ENCODE data around the gene PRKAG2.

PRKAG2 gene

DNA sequence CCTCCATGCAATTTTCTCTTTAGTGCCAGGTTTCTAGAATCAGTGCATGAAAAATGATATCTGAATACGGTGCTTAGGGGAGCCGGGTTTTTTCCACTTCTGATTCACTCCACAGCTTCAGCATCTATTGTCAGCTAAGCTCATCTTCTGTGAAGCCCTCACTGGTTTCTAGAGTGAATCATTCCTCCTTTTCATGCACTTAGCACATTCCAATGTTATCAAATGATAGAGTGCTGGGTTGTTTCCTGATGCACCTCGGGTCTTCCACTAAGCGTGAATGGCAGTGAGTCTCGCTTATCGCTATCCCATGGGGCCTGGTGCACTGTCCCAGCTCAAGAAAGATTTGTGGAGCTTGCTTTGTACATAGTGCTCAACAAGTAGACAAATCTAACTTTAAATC lies 186.3 kb downstream of the PRKAG2 start:
- Histone ChIP-seq H2AFZ (ENCODE audit: low read depth, low read length) (no peak overlapping the region), H3K36me3 (ENCODE audit: insufficient read depth, low read length) (no peaks in the 10 kb centered on the region), H3K9me3 (ENCODE audit: low read length) (no peaks in the 10 kb centered on the region), H3K4me1 (ENCODE audit: insufficient read depth, low read length) (peaks cover 11% of the 10 kb centered on the region), H3K4me3 (ENCODE audit: low read length) (no peak overlapping the region), H3K27me3 (ENCODE audit: insufficient read depth, low read length) (no peaks in the 10 kb centered on the region)

GRCh38 chr7:151689196-151689971 lies 187.5 kb downstream of the PRKAG2 start:
- Histone ChIP-seq H3K27me3 (ENCODE audit: insufficient read depth, low read length) (no peaks in the 10 kb centered on the region), H3K4me3 (ENCODE audit: low read length) (no peak overlapping the region), H3K9me3 (ENCODE audit: low read length) (no peaks in the 10 kb centered on the region), H3K36me3 (ENCODE audit: insufficient read depth, low read length) (no peaks in the 10 kb centered on the region), H3K4me1 (ENCODE audit: insufficient read depth, low read length) (peaks cover 11% of the 10 kb centered on the region), H2AFZ (ENCODE audit: low read depth, low read length) (no peak overlapping the region)

GRCh38 chr7:151688236-151688780 lies 188.6 kb downstream of the PRKAG2 start:
- no peak overlapping the region for H3K4me3 ChIP-seq (ENCODE audit: low read length)
- H3K36me3 ChIP-seq (ENCODE audit: insufficient read depth, low read length), result no peaks in the 10 kb centered on the region
- H3K4me1 ChIP-seq (ENCODE audit: insufficient read depth, low read length), result peaks cover 11% of the 10 kb centered on the region
- no peaks in the 10 kb centered on the region for H3K9me3 ChIP-seq (ENCODE audit: low read length)
- H2AFZ ChIP-seq (ENCODE audit: low read depth, low read length), result no peak overlapping the region
- no peaks in the 10 kb centered on the region for H3K27me3 ChIP-seq (ENCODE audit: insufficient read depth, low read length)

DNA sequence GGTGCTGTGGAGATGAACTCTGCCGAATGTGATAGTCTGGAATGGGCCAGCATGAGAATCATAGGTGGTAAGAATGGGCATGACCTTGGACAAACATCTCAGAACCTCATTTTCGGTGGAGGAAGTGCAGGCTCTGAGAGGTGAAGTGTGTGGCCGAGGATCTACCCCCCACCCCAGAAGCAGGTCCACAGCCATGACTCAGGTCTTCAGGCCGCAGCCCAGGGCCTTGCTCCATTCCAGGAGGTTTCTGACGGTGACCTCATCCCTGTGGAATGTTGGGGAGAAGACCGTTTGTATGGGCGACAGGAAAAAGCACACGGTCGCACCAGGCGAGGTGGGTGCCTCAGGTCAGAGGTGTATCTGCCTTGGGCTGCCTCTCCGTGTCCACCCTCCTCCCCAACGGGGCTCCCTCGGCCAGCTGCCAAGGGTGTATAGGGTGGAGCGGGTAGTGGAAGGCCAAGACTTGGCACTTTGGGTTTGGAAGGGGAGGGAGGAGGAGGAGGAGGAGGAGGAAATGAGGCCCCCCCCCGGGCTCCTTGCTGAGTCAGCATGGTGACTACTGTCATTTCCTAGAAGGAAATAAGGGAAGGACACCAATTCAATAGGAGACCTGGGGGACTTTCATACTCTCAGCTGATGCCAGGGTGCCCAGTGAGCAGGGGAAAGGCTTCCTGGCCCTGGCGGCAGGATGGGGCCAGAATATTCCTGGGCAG lies 189.2 kb downstream of the PRKAG2 start:
- Histone ChIP-seq H3K9me3 (ENCODE audit: low read length) (no peaks in the 10 kb centered on the region), H3K27me3 (ENCODE audit: insufficient read depth, low read length) (no peaks in the 10 kb centered on the region), H3K36me3 (ENCODE audit: insufficient read depth, low read length) (no peaks in the 10 kb centered on the region), H2AFZ (ENCODE audit: low read depth, low read length) (no peak overlapping the region), H3K4me3 (ENCODE audit: low read length) (no peak overlapping the region), H3K4me1 (ENCODE audit: insufficient read depth, low read length) (peaks cover 11% of the 10 kb centered on the region)

DNA sequence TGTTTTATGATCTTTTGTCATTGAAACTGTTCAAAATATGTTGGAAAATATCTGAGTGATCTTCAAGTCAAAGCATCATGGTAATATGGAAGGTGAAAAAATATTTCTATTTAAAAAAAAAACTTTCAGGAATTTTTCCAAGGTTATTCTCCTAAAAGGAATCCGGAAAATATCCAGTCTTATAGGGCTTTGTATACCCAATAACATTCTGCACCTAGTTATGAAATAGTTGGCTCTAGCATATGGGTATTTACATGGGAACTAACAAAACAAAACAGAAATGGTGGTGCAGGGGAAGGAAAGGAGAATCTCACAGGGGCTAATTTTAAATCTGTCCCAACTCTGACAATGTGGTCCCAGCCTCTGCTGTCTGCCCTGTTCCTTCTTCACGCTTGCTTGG lies 190.1 kb downstream of the PRKAG2 start:
- Histone ChIP-seq H3K4me3 (ENCODE audit: low read length) (no peak overlapping the region), H3K27me3 (ENCODE audit: insufficient read depth, low read length) (no peaks in the 10 kb centered on the region), H3K4me1 (ENCODE audit: insufficient read depth, low read length) (peaks cover 11% of the 10 kb centered on the region), H3K36me3 (ENCODE audit: insufficient read depth, low read length) (no peaks in the 10 kb centered on the region), H3K9me3 (ENCODE audit: low read length) (no peaks in the 10 kb centered on the region), H2AFZ (ENCODE audit: low read depth, low read length) (no peak overlapping the region)

DNA sequence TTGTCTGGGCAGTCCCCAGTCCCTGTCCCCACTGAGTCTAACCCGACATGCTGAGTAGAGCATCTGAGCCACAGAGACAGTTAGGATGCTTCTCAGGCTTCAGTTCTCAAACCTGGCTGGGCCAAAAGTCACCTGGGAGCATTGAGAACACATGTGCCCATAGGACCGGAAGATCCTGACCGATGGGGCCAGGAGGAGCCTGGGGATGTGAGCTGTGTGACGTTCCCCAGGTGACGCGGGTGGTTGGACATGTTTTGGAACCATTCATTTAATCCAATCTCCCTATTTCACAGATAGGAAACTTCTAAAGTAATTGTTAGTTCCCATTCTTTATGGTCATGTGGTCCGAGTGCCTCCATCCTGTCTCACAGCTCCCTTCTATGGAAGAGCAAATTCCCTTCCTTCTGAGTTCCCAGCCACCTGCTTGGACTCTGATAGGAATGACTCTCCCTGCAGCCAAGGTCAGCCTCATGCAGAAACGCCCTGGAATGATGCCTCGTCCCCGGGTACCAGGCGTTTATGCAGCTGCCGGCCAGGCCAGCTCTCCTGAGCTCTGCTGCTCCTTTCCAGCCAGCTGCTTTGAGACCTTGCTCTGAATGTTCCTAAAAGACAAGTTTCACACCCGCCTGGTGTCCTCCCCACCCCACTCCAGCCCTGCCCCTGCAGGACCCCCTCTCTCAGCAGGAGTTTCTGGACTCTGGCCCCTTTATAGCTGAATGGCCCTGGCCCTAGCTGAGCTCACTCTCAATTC lies 190.7 kb downstream of the PRKAG2 start:
- Histone ChIP-seq H3K4me1 (ENCODE audit: insufficient read depth, low read length) (peaks cover 11% of the 10 kb centered on the region), H3K4me3 (ENCODE audit: low read length) (no peak overlapping the region), H3K36me3 (ENCODE audit: insufficient read depth, low read length) (no peaks in the 10 kb centered on the region), H3K9me3 (ENCODE audit: low read length) (no peaks in the 10 kb centered on the region), H3K27me3 (ENCODE audit: insufficient read depth, low read length) (no peaks in the 10 kb centered on the region), H2AFZ (ENCODE audit: low read depth, low read length) (no peak overlapping the region)

DNA sequence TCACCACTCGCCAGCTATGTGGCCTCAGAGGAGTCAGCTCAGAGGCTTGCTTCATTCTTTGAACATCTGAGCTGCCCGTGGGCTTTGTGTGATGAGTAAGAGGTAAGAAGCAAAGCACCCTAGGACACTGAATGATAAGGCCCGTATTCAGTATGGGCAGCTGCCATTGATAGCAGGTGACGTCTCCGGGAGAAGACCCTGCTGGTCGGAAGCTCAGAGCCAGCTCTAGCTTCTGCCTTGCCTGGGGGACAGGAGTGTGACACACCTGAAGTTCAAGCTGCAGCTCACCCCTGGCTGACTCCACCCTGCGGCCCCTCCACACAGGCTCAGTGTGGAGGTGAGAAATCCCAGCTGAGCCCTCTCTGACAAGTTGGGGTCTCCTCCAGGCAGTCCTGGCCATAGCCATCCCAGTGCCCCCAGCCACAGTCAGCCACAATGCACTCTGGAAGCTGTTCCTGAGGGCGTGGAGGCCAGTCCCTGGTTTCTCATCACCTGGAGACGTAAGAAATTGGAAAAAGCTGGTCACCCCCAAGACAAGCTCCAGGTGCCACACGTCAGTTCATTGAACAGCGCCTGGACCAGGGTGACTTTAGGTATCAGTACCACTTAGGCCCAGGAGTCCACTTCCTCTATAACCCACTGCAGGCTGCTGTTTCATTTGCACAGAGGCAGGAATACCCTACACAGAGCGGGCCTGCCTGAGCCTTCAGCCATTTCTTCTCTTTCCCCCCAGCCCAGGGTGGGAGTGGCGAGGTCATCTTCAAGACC lies 192.3 kb downstream of the PRKAG2 start:
- peaks cover 11% of the 10 kb centered on the region for H3K4me1 ChIP-seq (ENCODE audit: insufficient read depth, low read length)
- H2AFZ ChIP-seq (ENCODE audit: low read depth, low read length), result no peak overlapping the region
- no peaks in the 10 kb centered on the region for H3K27me3 ChIP-seq (ENCODE audit: insufficient read depth, low read length)
- no peaks in the 10 kb centered on the region for H3K36me3 ChIP-seq (ENCODE audit: insufficient read depth, low read length)
- H3K4me3 ChIP-seq (ENCODE audit: low read length), result no peak overlapping the region
- no peaks in the 10 kb centered on the region for H3K9me3 ChIP-seq (ENCODE audit: low read length)

GRCh38 chr7:151683615-151684407 lies 193.1 kb downstream of the PRKAG2 start:
- Histone ChIP-seq H3K4me1 (ENCODE audit: insufficient read depth, low read length) (peaks cover 11% of the 10 kb centered on the region), H3K4me3 (ENCODE audit: low read length) (no peak overlapping the region), H2AFZ (ENCODE audit: low read depth, low read length) (no peak overlapping the region), H3K27me3 (ENCODE audit: insufficient read depth, low read length) (no peaks in the 10 kb centered on the region), H3K36me3 (ENCODE audit: insufficient read depth, low read length) (no peaks in the 10 kb centered on the region), H3K9me3 (ENCODE audit: low read length) (no peaks in the 10 kb centered on the region)

GRCh38 chr7:151682831-151683614 lies 193.9 kb downstream of the PRKAG2 start:
- Histone ChIP-seq H3K36me3 (ENCODE audit: insufficient read depth, low read length) (no peaks in the 10 kb centered on the region), H3K4me3 (ENCODE audit: low read length) (no peak overlapping the region), H3K27me3 (ENCODE audit: insufficient read depth, low read length) (no peaks in the 10 kb centered on the region), H3K9me3 (ENCODE audit: low read length) (no peaks in the 10 kb centered on the region), H2AFZ (ENCODE audit: low read depth, low read length) (no peak overlapping the region), H3K4me1 (ENCODE audit: insufficient read depth, low read length) (peaks cover 11% of the 10 kb centered on the region)

DNA sequence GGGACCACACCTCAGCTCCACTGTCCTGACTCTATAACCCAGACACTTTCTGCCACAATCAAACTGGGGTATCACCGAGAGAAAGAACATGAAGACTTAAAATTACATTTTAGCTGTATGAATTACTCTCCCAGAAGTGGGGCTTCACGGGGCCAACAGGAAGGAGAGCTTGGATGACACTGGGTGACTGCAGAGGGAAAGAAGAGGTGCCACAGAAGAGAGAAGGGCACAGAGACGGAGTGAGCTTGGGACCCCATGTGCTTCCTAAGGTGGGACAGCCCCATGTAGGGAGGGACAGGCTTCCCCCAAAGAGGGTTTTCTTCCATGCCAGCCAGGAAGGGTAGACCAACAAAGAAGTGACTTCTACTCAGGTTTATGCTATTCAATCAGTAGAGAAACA lies 195.2 kb downstream of the PRKAG2 start:
- Histone ChIP-seq H3K4me3 (ENCODE audit: low read length) (no peak overlapping the region), H3K9me3 (ENCODE audit: low read length) (no peaks in the 10 kb centered on the region)

DNA sequence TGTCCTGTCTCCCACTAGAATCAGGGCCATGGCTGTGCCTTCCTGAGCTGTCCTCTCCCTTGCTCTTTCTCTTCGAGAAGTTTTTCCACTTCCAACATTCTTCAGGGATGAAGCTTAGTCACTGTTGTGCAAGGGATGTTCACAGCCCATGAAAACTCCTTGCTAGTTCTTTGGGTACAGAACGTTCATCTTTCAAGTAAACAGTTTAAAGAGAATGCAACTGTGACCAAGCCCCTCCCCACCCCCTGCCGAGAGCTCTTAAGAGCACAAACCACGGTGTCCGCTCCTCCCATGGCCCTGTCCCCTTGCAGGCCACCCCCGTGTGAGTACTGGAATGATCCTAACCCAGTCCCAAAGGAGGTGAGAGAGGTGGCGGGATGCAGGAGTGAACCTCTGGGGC lies 196.1 kb downstream of the PRKAG2 start:
- H3K9me3 ChIP-seq (ENCODE audit: low read length), result no peaks in the 10 kb centered on the region
- H3K27me3 ChIP-seq (ENCODE audit: insufficient read depth, low read length), result no peaks in the 10 kb centered on the region
- H3K36me3 ChIP-seq (ENCODE audit: insufficient read depth, low read length), result no peaks in the 10 kb centered on the region
- no peak overlapping the region for H2AFZ ChIP-seq (ENCODE audit: low read depth, low read length)
- no peak overlapping the region for H3K4me3 ChIP-seq (ENCODE audit: low read length)
- no peaks in the 10 kb centered on the region for H3K4me1 ChIP-seq (ENCODE audit: insufficient read depth, low read length)

More for the DNA sequence above, 195.2 kb downstream of the PRKAG2 start:
- H3K4me1 ChIP-seq (ENCODE audit: insufficient read depth, low read length), result peaks cover 4% of the 10 kb centered on the region
- no peaks in the 10 kb centered on the region for H3K36me3 ChIP-seq (ENCODE audit: insufficient read depth, low read length)
- H3K27me3 ChIP-seq (ENCODE audit: insufficient read depth, low read length), result no peaks in the 10 kb centered on the region
- H2AFZ ChIP-seq (ENCODE audit: low read depth, low read length), result no peak overlapping the region
